H1 (cell line): Measurements from ENCODE around the gene NODAL. TPM values are rescaled to one million over a fixed set of nuclear protein-coding genes. Genes with fewer than 3 reads are reported as not detected.

Experiments
- JUN ChIP-seq: IDR thresholded peaks from 2 replicates; pipeline ENCODE4 v1.6.1; 2011; ENCODE audit warnings: low read depth, mild to moderate bottlenecking, improper control_type of control experiment, low read length
- MAX ChIP-seq: IDR thresholded peaks from 2 replicates; pipeline ENCODE4 v1.6.1; 2012; ENCODE audit warnings: inconsistent platforms
- PHF8 ChIP-seq: fragments of 200-600 bp; sonication (generic); conservative IDR thresholded peaks from 2 replicates; pipeline ENCODE4 v1.7.1; 2012; ENCODE audit warnings: low read depth, mild to moderate bottlenecking, inconsistent platforms, low read length, moderate library complexity
- POLR2A ChIP-seq, 2 experiments: IDR thresholded peaks; 1 replicate in 1 of 2; 2 replicates in 1 of 2; pipeline ENCODE4 v1.6.1; 2011; ENCODE audit warnings: low read depth in 2 of 2, low read length in 2 of 2, mild to moderate bottlenecking in 2 of 2; ENCODE audit errors: control extremely low read depth in 1 of 2
- SP2 ChIP-seq: IDR thresholded peaks from 2 replicates; pipeline ENCODE4 v1.6.1; 2012; ENCODE audit warnings: mild to moderate bottlenecking, low read length, inconsistent platforms
- polyA plus RNA-seq, 7 experiments: library from polyadenylated mRNA; depleted of rRNA in 3 of 7; stranded (reverse) in 5 of 7; unstranded in 2 of 7; fragments of >200 nt in 5 of 7; fragments of 200-250 nt in 2 of 7; gene quantifications; 1 replicate in 5 of 7; 2 replicates in 1 of 7; 4 replicates in 1 of 7; pipeline versions ENCODE4 v1.2.1 to v1.2.3, GENCODE V29; 2011 to 2013; ENCODE audit warnings: missing spikeins in 2 of 7, mixed read lengths in 2 of 7
- total RNA-seq: library from RNA; stranded (reverse); fragmentation: NEBNext Ultra II Directional; extraction: Animal tissue kit (Norgen Biotek cat#: 25700); gene quantifications from 2 replicates; pipeline ENCODE4 v1.2.1, GENCODE V29; 2021

Gene NODAL
- total and polyA plus RNA-seq, 2 of the 8 experiments (the other 6 are each of a cell fraction or from before 2014, with no cell fraction given) = 2.0 to 7.3 TPM

GRCh38 chr10:70459774-70460490, 18.5 kb upstream of the NODAL start (continued):
- TF ChIP-seq JUN = no peak
- no peak for TF ChIP-seq PHF8
- TF ChIP-seq SP2 = no peak
- TF ChIP-seq MAX = no peak
- no peak for TF ChIP-seq POLR2A (IDR thresholded peaks at IDR 0.05; ENCODE audit: control extremely low read depth in 1 of 2, low read depth in 2 of 2, low read length in 2 of 2)
